GM21825 (cell line): ENCODE data around the gene GNB4.

Experiments used
- ATAC-seq: cut with Tn5 transposase; IDR thresholded peaks from one replicate; pipeline ENCODE4 v1.9.1; 2021; ENCODE audit warnings: mild to moderate bottlenecking, moderate library complexity; ENCODE audit not compliant: unreplicated experiment

Gene GNB4

GRCh38 chr3:179373938-179374337, 77.3 kb downstream of the GNB4 start:
- no peak for ATAC-seq

GRCh38 chr3:179369621-179370020, 81.6 kb downstream of the GNB4 start:
- no peak for ATAC-seq

GRCh38 chr3:179363332-179363731, 87.9 kb downstream of the GNB4 start:
- ATAC-seq, result no peak

GRCh38 chr3:179355996-179356395, 95.3 kb downstream of the GNB4 start:
- ATAC-seq, result no peak

GRCh38 chr3:179348325-179349013, 102.8 kb downstream of the GNB4 start:
- ATAC-seq, result peak; percentile 66

- ATAC-seq, result peak; percentile 93
These were observed 103.7 kb downstream of the GNB4 start, which contains the start of gene MFN1 for GRCh38 chr3:179347345-179348194. Gene MFN1, plus strand, starts transcription at chr3:179347709. Its CDS starts 1,143 bp downstream, at chr3:179348852.
